OCI-LY3 (cell line): ENCODE results near the gene CLDN9.

Experiments
- CTCF ChIP-seq: fragments of 200-600, 300-600 bp; sonication (generic); IDR thresholded peaks from 2 replicates; pipeline ENCODE4 v1.5.1; 2014; ENCODE audit warnings: antibody characterized with exemption, low read length, low read depth
- EZH2phosphoT487 ChIP-seq: fragments of 200-600 bp; shearing (Covaris generic); IDR thresholded peaks from 2 replicates; pipeline ENCODE4 v1.6.1; 2018; ENCODE audit warnings: antibody characterized with exemption, mixed run types, low read depth

DNA sequence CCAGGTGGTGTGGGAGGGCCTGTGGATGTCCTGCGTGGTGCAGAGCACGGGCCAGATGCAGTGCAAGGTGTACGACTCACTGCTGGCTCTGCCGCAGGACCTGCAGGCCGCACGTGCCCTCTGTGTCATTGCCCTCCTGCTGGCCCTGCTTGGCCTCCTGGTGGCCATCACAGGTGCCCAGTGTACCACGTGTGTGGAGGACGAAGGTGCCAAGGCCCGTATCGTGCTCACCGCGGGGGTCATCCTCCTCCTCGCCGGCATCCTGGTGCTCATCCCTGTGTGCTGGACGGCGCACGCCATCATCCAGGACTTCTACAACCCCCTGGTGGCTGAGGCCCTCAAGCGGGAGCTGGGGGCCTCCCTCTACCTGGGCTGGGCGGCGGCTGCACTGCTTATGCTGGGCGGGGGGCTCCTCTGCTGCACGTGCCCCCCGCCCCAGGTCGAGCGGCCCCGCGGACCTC is 798 bp downstream of the CLDN9 start:
- TF ChIP-seq CTCF: no peak
- no peak for TF ChIP-seq EZH2phosphoT487
